NCI-H2171 treated with DMSO at 0.1 percent for 48 hours (cell line): ENCODE measurements around the gene B3GNT7.
"Not testable (repeated sequence)": the region's sequence is repeated elsewhere in the genome, so short reads cannot be mapped to it uniquely, and the experiment has no call there.

ENCODE experiments used
- DNase-seq: peaks from one replicate; lab custom pipeline; 2025; lab: John Stamatoyannopoulos, UW

Gene B3GNT7

GRCh38 chr2:231427116-231427515 is 31.6 kb downstream of the B3GNT7 start:
- DNase-seq = no peak

GRCh38 chr2:231429152-231429551 is 33.6 kb downstream of the B3GNT7 start:
- DNase-seq = no peak

GRCh38 chr2:231429901-231430300 is 34.4 kb downstream of the B3GNT7 start:
- DNase-seq = no peak

- not testable (repeated sequence) for DNase-seq
Observed at GRCh38 chr2:231430437-231430836, 34.9 kb downstream of the B3GNT7 start.

GRCh38 chr2:231431606-231432005 is 36.1 kb downstream of the B3GNT7 start:
- DNase-seq = no peak

- DNase-seq = no peak
Observed at GRCh38 chr2:231433990-231434389, 38.5 kb downstream of the B3GNT7 start.

- no peak for DNase-seq
Observed at GRCh38 chr2:231436957-231437356, 41.4 kb downstream of the B3GNT7 start.

GRCh38 chr2:231449503-231450054 is 54.1 kb downstream of the B3GNT7 start:
- no peak for DNase-seq

GRCh38 chr2:231450548-231450989 is 55.1 kb downstream of the B3GNT7 start:
- no peak for DNase-seq
